Esophagus squamous epithelium (tissue), 4 donors: Measurements from ENCODE around the gene TAF11.
"Not testable (repeated sequence)": the region's sequence is repeated elsewhere in the genome, so short reads cannot be mapped to it uniquely, and the experiment has no call there.

Experiments used
- POLR2A ChIP-seq, 4 donors: fragments of 450-650 bp; IDR thresholded peaks; one replicate each; pipeline ENCODE4 v1.6.1; 2017; ENCODE audit warnings: antibody characterized with exemption in 4 of 4, mild to moderate bottlenecking in 4 of 4, moderate library complexity in 3 of 4
- TF ChIP-seq, protein P1 (sequence below), 6 experiments: fragments of 450-650 bp in 4 of 6; fragments of 200-600 bp in 2 of 6; sonication (generic) in 2 of 6; IDR thresholded peaks; one replicate each; pipeline ENCODE4 v1.5.1; 2016 to 2019; ENCODE audit warnings: antibody characterized with exemption in 6 of 6, mild to moderate bottlenecking in 4 of 6, moderate library complexity in 4 of 6

- not testable (repeated sequence) for TF ChIP-seq POLR2A (IDR thresholded peaks at IDR 0.05)
- TF ChIP-seq, protein P1, sequence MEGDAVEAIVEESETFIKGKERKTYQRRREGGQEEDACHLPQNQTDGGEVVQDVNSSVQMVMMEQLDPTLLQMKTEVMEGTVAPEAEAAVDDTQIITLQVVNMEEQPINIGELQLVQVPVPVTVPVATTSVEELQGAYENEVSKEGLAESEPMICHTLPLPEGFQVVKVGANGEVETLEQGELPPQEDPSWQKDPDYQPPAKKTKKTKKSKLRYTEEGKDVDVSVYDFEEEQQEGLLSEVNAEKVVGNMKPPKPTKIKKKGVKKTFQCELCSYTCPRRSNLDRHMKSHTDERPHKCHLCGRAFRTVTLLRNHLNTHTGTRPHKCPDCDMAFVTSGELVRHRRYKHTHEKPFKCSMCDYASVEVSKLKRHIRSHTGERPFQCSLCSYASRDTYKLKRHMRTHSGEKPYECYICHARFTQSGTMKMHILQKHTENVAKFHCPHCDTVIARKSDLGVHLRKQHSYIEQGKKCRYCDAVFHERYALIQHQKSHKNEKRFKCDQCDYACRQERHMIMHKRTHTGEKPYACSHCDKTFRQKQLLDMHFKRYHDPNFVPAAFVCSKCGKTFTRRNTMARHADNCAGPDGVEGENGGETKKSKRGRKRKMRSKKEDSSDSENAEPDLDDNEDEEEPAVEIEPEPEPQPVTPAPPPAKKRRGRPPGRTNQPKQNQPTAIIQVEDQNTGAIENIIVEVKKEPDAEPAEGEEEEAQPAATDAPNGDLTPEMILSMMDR (IDR thresholded peaks at IDR 0.05), result not testable (repeated sequence)
Measured at GRCh38 chr6:34885837-34886236, 2.0 kb downstream of the TAF11 start.
